ENCODE results near the gene SCAI. TPM values are rescaled to one million over a fixed set of nuclear protein-coding genes. Genes with fewer than 3 reads are reported as not detected.
"Not testable (repeated sequence)": the region's sequence is repeated elsewhere in the genome, so short reads cannot be mapped to it uniquely, and the experiment has no call there.

Gene SCAI
- polyA plus RNA-seq, 2 donors: 0.89 to 1.2 TPM

GRCh38 chr9:125114503-125114902 lies 28.8 kb downstream of the SCAI start:
- not testable (repeated sequence) for H3K4me1 ChIP-seq (ENCODE audit: control insufficient read depth in 2 of 2, insufficient read depth in 2 of 2, low read length in 1 of 2); H3K27me3 ChIP-seq (ENCODE audit: control insufficient read depth in 1 of 2, insufficient read depth in 2 of 2, low read length in 2 of 2); H3K27ac ChIP-seq (ENCODE audit: low read depth in 2 of 2, low read length in 1 of 2); H3K4me3 ChIP-seq (ENCODE audit: low read depth in 1 of 2, low read length in 2 of 2); H3K9me3 ChIP-seq (ENCODE audit: control insufficient read depth in 2 of 2, insufficient read depth in 1 of 2, low read depth in 1 of 2, low read length in 1 of 2); H3K36me3 ChIP-seq (ENCODE audit: control insufficient read depth in 2 of 2, insufficient read depth in 2 of 2, low read length in 1 of 2)
- WGBS, 2 donors: 85 to 95% methylated on average over 4 of the region's 4 CpGs

DNA sequence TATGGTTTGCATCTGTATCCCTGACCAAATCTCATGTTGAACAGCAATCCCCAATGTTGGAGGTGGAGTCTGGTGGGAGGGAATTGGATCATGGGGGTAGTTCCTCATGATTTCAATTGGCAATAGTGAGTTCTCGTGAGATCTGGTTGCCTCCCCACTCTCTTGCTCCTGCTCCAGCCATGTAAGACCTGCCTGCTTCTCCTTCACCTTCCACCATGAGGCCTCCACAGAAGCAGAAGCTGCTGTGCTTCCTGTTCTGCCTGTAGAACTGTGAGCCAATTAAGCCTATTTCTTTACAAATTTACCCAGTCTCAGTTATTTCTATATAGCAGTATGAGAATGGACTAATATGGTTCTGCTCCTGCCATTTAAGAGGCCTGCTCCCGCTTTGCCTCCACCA lies 32.9 kb downstream of the SCAI start:
- Histone ChIP-seq H3K9me3 (ENCODE audit: control insufficient read depth in 2 of 2, insufficient read depth in 1 of 2, low read depth in 1 of 2, low read length in 1 of 2) (no peaks in the 10 kb centered on the region), H3K4me1 (ENCODE audit: control insufficient read depth in 2 of 2, insufficient read depth in 2 of 2, low read length in 1 of 2) (no peaks in the 10 kb centered on the region), H3K27ac (ENCODE audit: low read depth in 2 of 2, low read length in 1 of 2) (no peak overlapping the region), H3K4me3 (ENCODE audit: low read depth in 1 of 2, low read length in 2 of 2) (no peak overlapping the region), H3K27me3 (ENCODE audit: control insufficient read depth in 1 of 2, insufficient read depth in 2 of 2, low read length in 2 of 2) (no peaks in the 10 kb centered on the region), H3K36me3 (ENCODE audit: control insufficient read depth in 2 of 2, insufficient read depth in 2 of 2, low read length in 1 of 2) (no peaks in the 10 kb centered on the region)
- 98% methylated on average over 2 of the region's 2 CpGs for WGBS, 2 donors

- not testable (repeated sequence) for H3K4me3 ChIP-seq (ENCODE audit: low read depth in 1 of 2, low read length in 2 of 2); H3K9me3 ChIP-seq (ENCODE audit: control insufficient read depth in 2 of 2, insufficient read depth in 1 of 2, low read depth in 1 of 2, low read length in 1 of 2); H3K27me3 ChIP-seq (ENCODE audit: control insufficient read depth in 1 of 2, insufficient read depth in 2 of 2, low read length in 2 of 2); H3K27ac ChIP-seq (ENCODE audit: low read depth in 2 of 2, low read length in 1 of 2); H3K4me1 ChIP-seq (ENCODE audit: control insufficient read depth in 2 of 2, insufficient read depth in 2 of 2, low read length in 1 of 2); H3K36me3 ChIP-seq (ENCODE audit: control insufficient read depth in 2 of 2, insufficient read depth in 2 of 2, low read length in 1 of 2)
- 97 to 99% methylated on average over 19 to 29 of the region's 33 CpGs for WGBS, 2 donors
These were observed 34.8 kb downstream of the SCAI start for GRCh38 chr9:125108541-125108940.

GRCh38 chr9:125106285-125106893 lies 36.9 kb downstream of the SCAI start:
- no peaks in the 10 kb centered on the region for H3K27me3 ChIP-seq (ENCODE audit: control insufficient read depth in 1 of 2, insufficient read depth in 2 of 2, low read length in 2 of 2)
- H3K4me1 ChIP-seq (ENCODE audit: control insufficient read depth in 2 of 2, insufficient read depth in 2 of 2, low read length in 1 of 2): no peaks in the 10 kb centered on the region
- no peak overlapping the region for H3K27ac ChIP-seq (ENCODE audit: low read depth in 2 of 2, low read length in 1 of 2)
- no peaks in the 10 kb centered on the region for H3K9me3 ChIP-seq (ENCODE audit: control insufficient read depth in 2 of 2, insufficient read depth in 1 of 2, low read depth in 1 of 2, low read length in 1 of 2)
- no peaks in the 10 kb centered on the region for H3K36me3 ChIP-seq (ENCODE audit: control insufficient read depth in 2 of 2, insufficient read depth in 2 of 2, low read length in 1 of 2)
- no peak overlapping the region for H3K4me3 ChIP-seq (ENCODE audit: low read depth in 1 of 2, low read length in 2 of 2)

- H3K27ac ChIP-seq (ENCODE audit: low read depth in 2 of 2, low read length in 1 of 2): no peak overlapping the region
- no peaks in the 10 kb centered on the region for H3K27me3 ChIP-seq (ENCODE audit: control insufficient read depth in 1 of 2, insufficient read depth in 2 of 2, low read length in 2 of 2)
- no peaks in the 10 kb centered on the region for H3K9me3 ChIP-seq (ENCODE audit: control insufficient read depth in 2 of 2, insufficient read depth in 1 of 2, low read depth in 1 of 2, low read length in 1 of 2)
- 76 to 83% methylated on average over 3 of the region's 3 CpGs for WGBS, 2 donors
- no peaks in the 10 kb centered on the region for H3K36me3 ChIP-seq (ENCODE audit: control insufficient read depth in 2 of 2, insufficient read depth in 2 of 2, low read length in 1 of 2)
- no peaks in the 10 kb centered on the region for H3K4me1 ChIP-seq (ENCODE audit: control insufficient read depth in 2 of 2, insufficient read depth in 2 of 2, low read length in 1 of 2)
- H3K4me3 ChIP-seq (ENCODE audit: low read depth in 1 of 2, low read length in 2 of 2): no peak overlapping the region
These were observed 39.4 kb downstream of the SCAI start for GRCh38 chr9:125103770-125104460.

- no peaks in the 10 kb centered on the region for H3K9me3 ChIP-seq (ENCODE audit: control insufficient read depth in 2 of 2, insufficient read depth in 1 of 2, low read depth in 1 of 2, low read length in 1 of 2)
- H3K4me3 ChIP-seq (ENCODE audit: low read depth in 1 of 2, low read length in 2 of 2): no peak overlapping the region
- H3K36me3 ChIP-seq (ENCODE audit: control insufficient read depth in 2 of 2, insufficient read depth in 2 of 2, low read length in 1 of 2): no peaks in the 10 kb centered on the region
- H3K4me1 ChIP-seq (ENCODE audit: control insufficient read depth in 2 of 2, insufficient read depth in 2 of 2, low read length in 1 of 2): no peaks in the 10 kb centered on the region
- WGBS, 2 donors: 97 to 100% methylated on average over 1 of the region's 1 CpG
- no peaks in the 10 kb centered on the region for H3K27me3 ChIP-seq (ENCODE audit: control insufficient read depth in 1 of 2, insufficient read depth in 2 of 2, low read length in 2 of 2)
- no peak overlapping the region for H3K27ac ChIP-seq (ENCODE audit: low read depth in 2 of 2, low read length in 1 of 2)
These were observed 40.3 kb downstream of the SCAI start for GRCh38 chr9:125103021-125103420.

- H3K4me1 ChIP-seq (ENCODE audit: control insufficient read depth in 2 of 2, insufficient read depth in 2 of 2, low read length in 1 of 2): peaks cover 0 to under 1% of the 10 kb centered on the region in 2 donors
- H3K36me3 ChIP-seq (ENCODE audit: control insufficient read depth in 2 of 2, insufficient read depth in 2 of 2, low read length in 1 of 2): no peaks in the 10 kb centered on the region
- 87 to 89% methylated on average over 4 of the region's 4 CpGs for WGBS, 2 donors
- H3K27me3 ChIP-seq (ENCODE audit: control insufficient read depth in 1 of 2, insufficient read depth in 2 of 2, low read length in 2 of 2): no peaks in the 10 kb centered on the region
- H3K9me3 ChIP-seq (ENCODE audit: control insufficient read depth in 2 of 2, insufficient read depth in 1 of 2, low read depth in 1 of 2, low read length in 1 of 2): no peaks in the 10 kb centered on the region
- no peak overlapping the region for H3K27ac ChIP-seq (ENCODE audit: low read depth in 2 of 2, low read length in 1 of 2)
- no peak overlapping the region for H3K4me3 ChIP-seq (ENCODE audit: low read depth in 1 of 2, low read length in 2 of 2)
These were observed 42.5 kb downstream of the SCAI start for GRCh38 chr9:125100822-125101221.

DNA sequence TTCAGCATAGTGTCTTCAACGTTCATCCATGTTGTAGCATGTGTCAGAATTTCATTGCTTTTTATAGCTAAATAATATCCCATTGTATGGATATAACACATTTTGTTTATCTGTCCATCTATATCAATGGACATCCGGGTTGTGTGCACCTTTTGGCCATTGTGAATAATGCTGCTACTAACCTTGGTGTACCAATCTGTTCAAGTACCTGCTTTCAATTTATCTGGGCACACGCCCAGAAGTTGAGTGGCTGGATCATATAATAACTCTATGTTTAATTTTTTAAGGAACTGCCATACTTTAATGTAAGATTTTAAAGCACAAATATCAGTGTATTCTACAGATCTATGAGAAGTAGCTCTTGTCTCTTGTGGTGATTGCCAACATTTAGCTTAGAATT lies 43.5 kb downstream of the SCAI start:
- Histone ChIP-seq H3K4me1 (ENCODE audit: control insufficient read depth in 2 of 2, insufficient read depth in 2 of 2, low read length in 1 of 2) (peaks cover 0 to 2% of the 10 kb centered on the region in 2 donors), H3K9me3 (ENCODE audit: control insufficient read depth in 2 of 2, insufficient read depth in 1 of 2, low read depth in 1 of 2, low read length in 1 of 2) (no peaks in the 10 kb centered on the region), H3K36me3 (ENCODE audit: control insufficient read depth in 2 of 2, insufficient read depth in 2 of 2, low read length in 1 of 2) (no peaks in the 10 kb centered on the region), H3K27me3 (ENCODE audit: control insufficient read depth in 1 of 2, insufficient read depth in 2 of 2, low read length in 2 of 2) (no peaks in the 10 kb centered on the region), H3K27ac (ENCODE audit: low read depth in 2 of 2, low read length in 1 of 2) (no peak overlapping the region), H3K4me3 (ENCODE audit: low read depth in 1 of 2, low read length in 2 of 2) (no peak overlapping the region)
- WGBS, 2 donors: 81 to 87% methylated on average over 3 of the region's 3 CpGs

GRCh38 chr9:125095821-125096443 lies 47.4 kb downstream of the SCAI start:
- Histone ChIP-seq H3K4me1 (ENCODE audit: control insufficient read depth in 2 of 2, insufficient read depth in 2 of 2, low read length in 1 of 2) (peaks cover 0 to 2% of the 10 kb centered on the region in 2 donors), H3K27me3 (ENCODE audit: control insufficient read depth in 1 of 2, insufficient read depth in 2 of 2, low read length in 2 of 2) (no peaks in the 10 kb centered on the region), H3K9me3 (ENCODE audit: control insufficient read depth in 2 of 2, insufficient read depth in 1 of 2, low read depth in 1 of 2, low read length in 1 of 2) (no peaks in the 10 kb centered on the region), H3K4me3 (ENCODE audit: low read depth in 1 of 2, low read length in 2 of 2) (no peak overlapping the region), H3K27ac (ENCODE audit: low read depth in 2 of 2, low read length in 1 of 2) (no peak overlapping the region), H3K36me3 (ENCODE audit: control insufficient read depth in 2 of 2, insufficient read depth in 2 of 2, low read length in 1 of 2) (no peaks in the 10 kb centered on the region)
- WGBS, 2 donors: 95% methylated on average over 2 of the region's 2 CpGs

GRCh38 chr9:125091121-125091520 lies 52.2 kb downstream of the SCAI start:
- 80% methylated on average over 3 of the region's 3 CpGs for WGBS, 2 donors
- no peaks in the 10 kb centered on the region for H3K9me3 ChIP-seq (ENCODE audit: control insufficient read depth in 2 of 2, insufficient read depth in 1 of 2, low read depth in 1 of 2, low read length in 1 of 2)
- H3K27me3 ChIP-seq (ENCODE audit: control insufficient read depth in 1 of 2, insufficient read depth in 2 of 2, low read length in 2 of 2): no peaks in the 10 kb centered on the region
- no peak overlapping the region for H3K27ac ChIP-seq (ENCODE audit: low read depth in 2 of 2, low read length in 1 of 2)
- H3K4me1 ChIP-seq (ENCODE audit: control insufficient read depth in 2 of 2, insufficient read depth in 2 of 2, low read length in 1 of 2): peaks cover 0 to 2% of the 10 kb centered on the region in 2 donors
- H3K36me3 ChIP-seq (ENCODE audit: control insufficient read depth in 2 of 2, insufficient read depth in 2 of 2, low read length in 1 of 2): no peaks in the 10 kb centered on the region
- H3K4me3 ChIP-seq (ENCODE audit: low read depth in 1 of 2, low read length in 2 of 2): no peak overlapping the region

Data from esophagus (tissue), 2 donors.